Loucy (cell line): Measurements from ENCODE around the gene ZDHHC7.

ENCODE experiments used
- CTCF ChIP-seq: fragments of 200-600 bp; sonication (generic); conservative IDR thresholded peaks from 2 replicates; pipeline ENCODE4 v1.5.1; 2014; ENCODE audit warnings: mild to moderate bottlenecking, antibody characterized with exemption, low read length
- EZH2phosphoT487 ChIP-seq: fragments of 200-600 bp; IDR thresholded peaks from 2 replicates; pipeline ENCODE4 v1.6.1; 2018; ENCODE audit warnings: antibody characterized with exemption, mild to moderate bottlenecking, moderate library complexity, borderline replicate concordance

GRCh38 chr16:85017633-85018032 lies 6.3 kb upstream of the ZDHHC7 start:
- TF ChIP-seq CTCF, result no peak
- TF ChIP-seq EZH2phosphoT487, result no peak
